GM19452 (cell line): ENCODE data around the gene CENPF.

Experiments
- ATAC-seq: cut with Tn5 transposase; IDR thresholded peaks from one replicate; pipeline ENCODE4 v1.9.1; 2021; ENCODE audit not compliant: unreplicated experiment

The CENPF gene

DNA sequence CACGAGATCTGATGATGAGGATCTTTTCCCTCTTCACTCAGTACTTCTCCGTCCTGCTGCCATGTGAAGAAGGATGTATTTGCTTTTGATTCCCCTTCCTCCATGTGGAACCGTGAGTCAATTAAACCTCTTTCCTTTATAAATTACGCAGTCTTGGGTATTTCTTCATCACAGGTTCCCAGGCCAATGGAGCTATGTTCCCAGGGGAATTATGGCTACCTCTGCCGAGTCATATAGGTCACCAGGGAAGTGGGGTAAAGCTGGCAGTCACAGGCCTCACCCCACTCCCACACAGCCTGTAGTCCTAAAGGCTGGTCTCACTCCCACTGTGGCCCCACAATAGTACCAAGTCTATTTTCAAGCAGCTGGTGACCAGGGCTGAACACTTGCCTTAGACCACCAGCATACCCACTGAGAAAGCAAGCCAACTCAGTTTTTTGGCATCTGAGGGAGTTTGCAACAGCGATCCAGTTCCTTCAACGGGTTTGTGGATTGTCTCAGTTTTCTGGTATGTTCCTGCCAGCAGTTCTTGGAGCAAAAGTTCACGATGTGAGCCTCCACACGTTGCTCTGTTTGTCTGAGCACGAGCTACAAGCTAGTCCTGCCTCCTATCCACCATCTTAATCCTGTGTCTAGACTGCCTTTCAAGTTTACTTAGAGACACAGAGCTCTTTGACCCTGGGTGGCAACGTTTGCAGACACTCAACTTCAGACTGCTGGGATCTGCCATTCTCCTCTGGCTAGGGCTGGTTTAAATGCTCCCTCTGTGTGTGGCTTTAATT, 104.5 kb downstream of the CENPF start:
- ATAC-seq, result no peak

DNA sequence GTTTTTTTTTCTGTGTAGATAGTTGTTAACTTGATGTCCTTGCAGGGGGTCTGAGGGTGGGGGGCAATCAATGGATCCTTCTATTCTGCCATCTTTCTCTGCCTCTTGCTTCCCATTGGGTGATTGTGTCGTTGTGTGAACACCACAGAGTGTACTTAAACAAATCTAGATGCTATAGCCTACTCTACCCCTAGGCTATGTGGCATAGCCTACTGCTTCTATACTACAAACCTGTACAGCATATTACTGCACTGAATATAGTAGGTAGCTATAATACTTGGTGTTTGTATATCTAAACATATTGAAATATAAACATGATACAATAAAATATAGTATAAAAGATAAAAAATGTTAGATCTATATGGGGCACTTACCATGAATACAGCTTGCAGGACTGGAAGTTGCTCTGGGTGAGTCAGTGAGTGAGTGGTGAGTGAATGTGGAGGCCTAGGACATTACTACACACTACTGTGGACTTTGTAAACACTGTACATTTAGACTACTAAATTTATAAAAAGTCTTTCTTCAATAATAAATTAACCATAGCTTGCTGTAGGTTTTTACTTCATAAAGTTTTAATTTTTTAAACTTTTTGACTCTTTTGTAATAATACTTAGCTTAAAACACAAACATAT, 105.4 kb downstream of the CENPF start:
- no peak for ATAC-seq

DNA sequence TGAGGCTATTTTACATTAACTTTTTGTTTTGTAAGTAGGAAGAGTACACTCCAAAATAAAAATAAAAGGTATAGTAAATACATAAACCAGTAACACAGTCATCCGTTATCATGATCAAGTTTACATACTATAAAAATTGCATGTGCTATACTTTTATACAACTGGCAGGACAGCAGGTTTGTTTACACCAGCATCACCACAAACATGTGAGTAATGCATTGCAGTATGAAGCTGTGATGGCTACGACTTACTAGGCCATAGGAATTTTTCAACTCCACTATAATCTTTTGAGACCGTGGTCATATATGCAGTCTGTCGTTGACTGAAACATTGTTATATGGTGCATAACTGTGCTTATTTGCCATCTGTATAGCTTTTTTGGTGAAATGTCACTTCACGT, 106.2 kb downstream of the CENPF start:
- no peak for ATAC-seq

DNA sequence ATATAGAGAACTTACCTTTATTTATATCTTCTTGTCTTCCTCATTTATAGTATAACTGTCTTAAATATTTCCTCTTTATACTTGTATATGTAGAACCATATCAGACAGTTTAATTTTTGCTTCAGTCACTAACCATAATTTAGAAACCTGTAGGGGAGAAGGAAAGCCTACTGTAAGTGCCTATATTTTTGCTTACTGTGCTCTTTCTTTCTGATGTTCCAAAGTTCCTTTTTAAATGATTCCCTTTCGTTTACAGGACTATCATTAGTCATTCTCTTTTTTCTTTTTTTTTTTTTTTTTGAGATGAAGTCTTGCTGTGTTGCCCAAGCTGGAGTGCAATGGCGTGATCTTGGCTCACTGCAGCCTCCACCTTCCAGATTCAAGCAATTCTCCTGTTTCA, 109.7 kb downstream of the CENPF start:
- ATAC-seq, result no peak
